Measurements from ENCODE around the gene PAQR8. TPM values are rescaled to one million over a fixed set of nuclear protein-coding genes. Genes with fewer than 3 reads are reported as not detected.

The PAQR8 gene
- 100 to 1,000 TPM in 3 of 4 donors, 10 to 100 TPM in 1; 27.1 to 250 (median 159) TPM for total RNA-seq

- DNase-seq, result peak; percentile 86
- 1% methylated on average over 54 of the region's 69 CpGs; no CpG with 5 or more reads in 1 of the 2 donors for whole genome bisulfite sequencing, 2 donors (ENCODE audit: low coverage in 1 of 2)
- intact Hi-C loops (cut with DNase I; ENCODE audit: low total_unique reads) (loop anchor here (10.0 kb wide), 1 partner anchor 1463 kb away; no protein-coding TSS in a partner anchor), in situ Hi-C loops (cut with MboI; ENCODE audit: low pct_ligation_motif_present in 1 of 4, low pct_unique_long_range_greater_than_20kb in 1 of 4, low sequenced_read_pairs in 3 of 4) (no loop called here)
- Histone ChIP-seq H3K9me3 (no peaks in the 10 kb centered on the region), H3K27ac (peak within 1 kb of the TSS; percentile 91 to 94 (median 92)), H3K4me1 (peaks cover 0 to 59% (median 21%) of the 10 kb centered on the region in 4 donors), H3K36me3 (no peaks in the 10 kb centered on the region), H3K27me3 (no peaks in the 10 kb centered on the region), H3K4me3 (peak within 1 kb of the TSS; percentile 82 to 97 (median 92))
- TF ChIP-seq POLR2AphosphoS5 (IDR thresholded peaks at IDR 0.05) (peak; percentile 60 to 79 (median 78)), EP300 (IDR thresholded peaks at IDR 0.05; ENCODE audit: low read depth) (no peak), CTCF (IDR thresholded peaks at IDR 0.05) (no peak), POLR2A (IDR thresholded peaks at IDR 0.05) (no peak)
These were observed at the start of gene PAQR8 for GRCh38 chr6:52361945-52362442. Gene PAQR8 (plus strand): TSS chr6:52362151. CDS start chr6:52403214, 41,063 bp downstream.

- Histone ChIP-seq H3K4me1 (peaks cover 0 to 16% (median 2%) of the 10 kb centered on the region in 4 donors), H3K27ac (no peak overlapping the region), H3K4me3 (no peak overlapping the region), H3K9me3 (no peaks in the 10 kb centered on the region), H3K36me3 (no peaks in the 10 kb centered on the region), H3K27me3 (no peaks in the 10 kb centered on the region)
- intact Hi-C loops (cut with DNase I; ENCODE audit: low total_unique reads) (no loop called here), in situ Hi-C loops (cut with MboI; ENCODE audit: low pct_ligation_motif_present in 1 of 4, low pct_unique_long_range_greater_than_20kb in 1 of 4, low sequenced_read_pairs in 3 of 4) (no loop called here)
- DNase-seq, result no peak
- TF ChIP-seq POLR2A (IDR thresholded peaks at IDR 0.05), result no peak
- no peak for TF ChIP-seq EP300 (IDR thresholded peaks at IDR 0.05; ENCODE audit: low read depth)
- no peak for TF ChIP-seq POLR2AphosphoS5 (IDR thresholded peaks at IDR 0.05)
- TF ChIP-seq CTCF (IDR thresholded peaks at IDR 0.05), result no peak
- 81 to 93% methylated on average over 2 of the region's 2 CpGs for WGBS, 2 donors (ENCODE audit: low coverage in 1 of 2)
These were observed 49.5 kb upstream of the PAQR8 start for GRCh38 chr6:52312461-52312860.

GRCh38 chr6:52314752-52315151 lies 47.2 kb upstream of the PAQR8 start:
- 81 to 100% methylated on average over 2 of the region's 2 CpGs for WGBS, 2 donors (ENCODE audit: low coverage in 1 of 2)
- DNase-seq, result no peak
- Histone ChIP-seq H3K4me3 (no peak overlapping the region), H3K9me3 (no peaks in the 10 kb centered on the region), H3K36me3 (no peaks in the 10 kb centered on the region), H3K4me1 (peaks cover 5 to 28% (median 19%) of the 10 kb centered on the region in 4 donors), H3K27me3 (no peaks in the 10 kb centered on the region), H3K27ac (no peak overlapping the region)
- no peak for TF ChIP-seq CTCF (IDR thresholded peaks at IDR 0.05)
- TF ChIP-seq EP300 (IDR thresholded peaks at IDR 0.05; ENCODE audit: low read depth), result no peak
- no peak for TF ChIP-seq POLR2A (IDR thresholded peaks at IDR 0.05)
- no peak for TF ChIP-seq POLR2AphosphoS5 (IDR thresholded peaks at IDR 0.05)
- in situ Hi-C loops (cut with MboI; ENCODE audit: low pct_ligation_motif_present in 1 of 4, low pct_unique_long_range_greater_than_20kb in 1 of 4, low sequenced_read_pairs in 3 of 4), result no loop called here
- intact Hi-C loops (cut with DNase I; ENCODE audit: low total_unique reads), result no loop called here

- Histone ChIP-seq H3K9me3 (no peaks in the 10 kb centered on the region), H3K36me3 (no peaks in the 10 kb centered on the region), H3K4me1 (peaks cover 5 to 40% (median 21%) of the 10 kb centered on the region in 4 donors), H3K27ac (peak overlapping the region in 3 of 4 donors; percentile 49 to 74 (median 59)), H3K27me3 (no peaks in the 10 kb centered on the region), H3K4me3 (no peak overlapping the region)
- intact Hi-C loops (cut with DNase I; ENCODE audit: low total_unique reads) (no loop called here), in situ Hi-C loops (cut with MboI; ENCODE audit: low pct_ligation_motif_present in 1 of 4, low pct_unique_long_range_greater_than_20kb in 1 of 4, low sequenced_read_pairs in 3 of 4) (no loop called here)
- DNase-seq, result no peak
- TF ChIP-seq EP300 (IDR thresholded peaks at IDR 0.05; ENCODE audit: low read depth), result no peak
- no peak for TF ChIP-seq POLR2AphosphoS5 (IDR thresholded peaks at IDR 0.05)
- TF ChIP-seq POLR2A (IDR thresholded peaks at IDR 0.05), result no peak
- no peak for TF ChIP-seq CTCF (IDR thresholded peaks at IDR 0.05)
- 73 to 78% methylated on average over 1 of the region's 1 CpG for WGBS, 2 donors (ENCODE audit: low coverage in 1 of 2)
These were observed 44.7 kb upstream of the PAQR8 start for GRCh38 chr6:52317211-52317610.

All from transverse colon (tissue), 4 donors.